Measurements from ENCODE around the gene RASSF7. TPM values are rescaled to one million over a fixed set of nuclear protein-coding genes. Genes with fewer than 3 reads are reported as not detected.

Gene RASSF7
- total RNA-seq, 4 donors from 2014 or later = 80.9 to 340 (median 172) TPM

DNA sequence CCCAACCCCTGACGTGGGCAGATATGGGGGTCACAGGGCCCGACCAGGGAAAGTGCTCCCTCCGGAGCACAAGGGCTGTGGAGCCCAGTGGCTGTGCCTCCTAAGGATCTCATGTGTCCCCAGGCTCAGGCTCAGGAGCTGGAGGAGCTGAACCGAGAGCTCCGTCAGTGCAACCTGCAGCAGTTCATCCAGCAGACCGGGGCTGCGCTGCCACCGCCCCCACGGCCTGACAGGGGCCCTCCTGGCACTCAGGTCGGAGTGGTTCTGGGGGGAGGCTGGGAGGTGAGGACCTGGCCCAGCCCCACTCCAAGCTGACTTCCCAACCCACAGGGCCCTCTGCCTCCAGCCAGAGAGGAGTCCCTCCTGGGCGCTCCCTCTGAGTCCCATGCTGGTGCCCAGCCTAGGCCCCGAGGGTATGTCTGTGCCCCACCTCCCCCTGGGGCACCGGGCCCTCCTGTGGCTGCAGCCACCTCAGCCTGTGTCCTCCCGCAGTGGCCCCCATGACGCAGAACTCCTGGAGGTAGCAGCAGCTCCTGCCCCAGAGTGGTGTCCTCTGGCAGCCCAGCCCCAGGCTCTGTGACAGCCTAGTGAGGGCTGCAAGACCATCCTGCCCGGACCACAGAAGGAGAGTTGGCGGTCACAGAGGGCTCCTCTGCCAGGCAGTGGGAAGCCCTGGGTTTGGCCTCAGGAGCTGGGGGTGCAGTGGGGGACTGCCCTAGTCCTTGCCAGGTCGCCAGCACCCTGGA lies 2.5 kb downstream of the RASSF7 start:
- H3K27me3 ChIP-seq = no peaks in the 10 kb centered on the region
- no peak overlapping the region for H3K4me3 ChIP-seq
- TF ChIP-seq POLR2A (IDR thresholded peaks at IDR 0.05) = no peak
- TF ChIP-seq, protein P1, sequence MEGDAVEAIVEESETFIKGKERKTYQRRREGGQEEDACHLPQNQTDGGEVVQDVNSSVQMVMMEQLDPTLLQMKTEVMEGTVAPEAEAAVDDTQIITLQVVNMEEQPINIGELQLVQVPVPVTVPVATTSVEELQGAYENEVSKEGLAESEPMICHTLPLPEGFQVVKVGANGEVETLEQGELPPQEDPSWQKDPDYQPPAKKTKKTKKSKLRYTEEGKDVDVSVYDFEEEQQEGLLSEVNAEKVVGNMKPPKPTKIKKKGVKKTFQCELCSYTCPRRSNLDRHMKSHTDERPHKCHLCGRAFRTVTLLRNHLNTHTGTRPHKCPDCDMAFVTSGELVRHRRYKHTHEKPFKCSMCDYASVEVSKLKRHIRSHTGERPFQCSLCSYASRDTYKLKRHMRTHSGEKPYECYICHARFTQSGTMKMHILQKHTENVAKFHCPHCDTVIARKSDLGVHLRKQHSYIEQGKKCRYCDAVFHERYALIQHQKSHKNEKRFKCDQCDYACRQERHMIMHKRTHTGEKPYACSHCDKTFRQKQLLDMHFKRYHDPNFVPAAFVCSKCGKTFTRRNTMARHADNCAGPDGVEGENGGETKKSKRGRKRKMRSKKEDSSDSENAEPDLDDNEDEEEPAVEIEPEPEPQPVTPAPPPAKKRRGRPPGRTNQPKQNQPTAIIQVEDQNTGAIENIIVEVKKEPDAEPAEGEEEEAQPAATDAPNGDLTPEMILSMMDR (IDR thresholded peaks at IDR 0.05) = no peak
- no peak for DNase-seq
- H3K9me3 ChIP-seq = no peaks in the 10 kb centered on the region
- peaks cover 0 to 35% (median 17%) of the 10 kb centered on the region in 4 donors for H3K4me1 ChIP-seq
- no peak overlapping the region for H3K27ac ChIP-seq
- peaks cover 0 to 12% (median 0%) of the 10 kb centered on the region in 3 donors for H3K36me3 ChIP-seq

DNA sequence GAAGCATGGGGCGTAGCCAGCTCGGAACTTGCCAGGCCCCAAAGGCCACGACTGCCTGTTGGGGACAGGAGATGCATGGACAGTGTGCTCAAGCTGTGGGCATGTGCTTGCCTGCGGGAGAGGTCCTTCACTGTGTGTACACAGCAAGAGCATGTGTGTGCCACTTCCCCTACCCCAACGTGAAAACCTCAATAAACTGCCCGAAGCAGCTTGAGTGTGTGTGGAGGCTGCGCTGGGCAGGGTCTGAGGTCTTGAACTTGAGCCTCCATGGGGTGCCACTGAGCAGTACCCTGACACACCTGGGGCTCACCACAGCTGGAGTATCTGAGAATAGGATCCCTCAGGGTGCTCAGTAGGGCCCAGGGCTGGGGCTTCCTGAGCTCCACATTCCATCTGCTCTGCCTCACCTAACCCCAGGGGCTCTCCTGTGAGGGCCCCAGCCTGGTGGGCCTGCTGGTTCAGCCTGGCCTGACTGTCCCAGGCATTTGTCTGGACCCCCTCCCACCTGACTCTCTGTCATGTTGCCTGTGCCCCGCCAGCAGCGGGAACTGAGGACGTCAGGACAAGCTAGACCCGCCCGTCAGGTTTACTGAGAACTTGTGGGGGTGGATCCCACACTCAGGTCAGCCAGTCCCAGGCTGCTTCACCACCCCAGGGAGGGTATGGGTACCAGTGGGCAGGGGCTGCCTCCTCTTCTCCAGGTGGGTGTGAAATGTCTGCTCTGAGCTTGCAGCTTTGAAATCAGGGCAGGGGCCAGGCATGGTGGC lies 3.2 kb downstream of the RASSF7 start:
- Histone ChIP-seq H3K4me1 (peaks cover 0 to 36% (median 18%) of the 10 kb centered on the region in 4 donors), H3K27ac (no peak overlapping the region), H3K9me3 (no peaks in the 10 kb centered on the region), H3K27me3 (no peaks in the 10 kb centered on the region), H3K4me3 (no peak overlapping the region), H3K36me3 (peaks cover 0 to 12% (median 0%) of the 10 kb centered on the region in 3 donors)
- TF ChIP-seq, protein P1 (IDR thresholded peaks at IDR 0.05) = no peak
- TF ChIP-seq POLR2A (IDR thresholded peaks at IDR 0.05) = no peak
- DNase-seq = no peak

DNA sequence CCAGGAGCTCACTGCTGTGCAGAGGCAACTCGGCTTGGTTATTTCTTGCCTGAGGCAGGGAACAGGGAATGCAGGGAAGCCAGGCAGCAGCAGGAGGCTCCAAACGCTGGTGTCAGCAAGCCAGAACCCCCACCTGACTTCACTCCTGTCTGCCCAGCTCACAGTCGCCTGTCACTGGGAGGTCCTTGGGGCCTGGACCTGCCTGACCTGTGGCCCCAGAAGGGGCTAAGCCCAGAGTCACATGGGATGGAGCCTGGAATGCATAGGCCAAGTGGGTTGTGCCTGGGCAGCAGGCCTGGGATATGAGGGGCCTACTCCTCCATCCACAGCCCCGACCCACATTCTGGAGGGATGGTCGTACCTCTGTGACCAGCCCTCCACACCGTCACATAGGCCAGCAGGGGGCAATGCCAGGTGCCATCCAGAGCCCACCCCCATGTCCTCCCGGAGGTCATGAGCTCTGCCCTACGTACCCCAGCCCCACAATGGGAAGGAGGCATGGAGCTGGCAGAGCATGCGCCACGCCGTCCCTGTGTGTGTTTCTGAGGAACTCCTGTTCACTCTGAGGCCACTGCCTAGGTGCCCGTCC lies 5.2 kb downstream of the RASSF7 start:
- TF ChIP-seq, protein P1 (IDR thresholded peaks at IDR 0.05) = no peak
- no peak for TF ChIP-seq POLR2A (IDR thresholded peaks at IDR 0.05)
- DNase-seq = no peak
- Histone ChIP-seq H3K27ac (no peak overlapping the region), H3K4me3 (no peak overlapping the region), H3K27me3 (no peaks in the 10 kb centered on the region), H3K4me1 (peaks cover 2 to 29% (median 16%) of the 10 kb centered on the region in 4 donors), H3K36me3 (peaks cover 0 to 12% (median 0%) of the 10 kb centered on the region in 3 donors), H3K9me3 (no peaks in the 10 kb centered on the region)

DNA sequence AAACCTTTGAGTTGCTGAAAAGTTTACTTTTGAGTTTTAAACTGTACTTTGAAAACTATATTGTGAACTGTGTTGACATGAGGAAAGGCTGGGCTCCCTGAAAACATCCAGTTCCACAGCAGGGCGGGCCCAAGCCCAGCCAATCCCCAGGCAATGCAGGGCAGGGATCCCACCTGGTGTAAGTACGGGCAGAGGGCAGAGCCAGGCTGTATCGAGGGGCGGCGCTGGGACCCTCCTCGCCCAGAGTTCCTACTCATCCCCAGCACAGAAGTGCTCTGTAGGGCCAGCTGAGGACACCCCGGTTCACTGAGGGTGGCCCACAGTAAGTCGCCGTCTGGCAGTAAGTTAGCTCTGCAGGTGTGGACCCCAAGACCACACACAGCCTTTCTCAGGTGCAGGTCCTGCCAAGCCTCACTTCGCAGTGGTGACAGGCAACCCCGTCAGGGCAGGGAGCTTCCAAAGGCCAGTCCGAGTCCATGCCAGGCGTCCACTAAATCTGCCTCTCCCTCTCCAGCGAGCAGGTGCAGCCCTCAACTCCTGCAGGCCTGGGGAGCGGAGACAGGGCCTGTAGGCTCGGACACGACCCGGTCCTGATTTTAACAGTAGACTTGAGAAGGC lies 6.3 kb downstream of the RASSF7 start:
- Histone ChIP-seq H3K4me1 (peaks cover 2 to 22% (median 8%) of the 10 kb centered on the region in 4 donors), H3K9me3 (no peaks in the 10 kb centered on the region), H3K4me3 (peak overlapping the region in 2 of 4 donors; percentile 66 to 92), H3K27me3 (no peaks in the 10 kb centered on the region), H3K27ac (peak overlapping the region in 3 of 4 donors; percentile 84 to 99 (median 93)), H3K36me3 (peaks cover 0 to 11% (median 0%) of the 10 kb centered on the region in 3 donors)
- DNase-seq = no peak
- TF ChIP-seq, protein P1 (IDR thresholded peaks at IDR 0.05) = no peak
- no peak for TF ChIP-seq POLR2A (IDR thresholded peaks at IDR 0.05)

DNA sequence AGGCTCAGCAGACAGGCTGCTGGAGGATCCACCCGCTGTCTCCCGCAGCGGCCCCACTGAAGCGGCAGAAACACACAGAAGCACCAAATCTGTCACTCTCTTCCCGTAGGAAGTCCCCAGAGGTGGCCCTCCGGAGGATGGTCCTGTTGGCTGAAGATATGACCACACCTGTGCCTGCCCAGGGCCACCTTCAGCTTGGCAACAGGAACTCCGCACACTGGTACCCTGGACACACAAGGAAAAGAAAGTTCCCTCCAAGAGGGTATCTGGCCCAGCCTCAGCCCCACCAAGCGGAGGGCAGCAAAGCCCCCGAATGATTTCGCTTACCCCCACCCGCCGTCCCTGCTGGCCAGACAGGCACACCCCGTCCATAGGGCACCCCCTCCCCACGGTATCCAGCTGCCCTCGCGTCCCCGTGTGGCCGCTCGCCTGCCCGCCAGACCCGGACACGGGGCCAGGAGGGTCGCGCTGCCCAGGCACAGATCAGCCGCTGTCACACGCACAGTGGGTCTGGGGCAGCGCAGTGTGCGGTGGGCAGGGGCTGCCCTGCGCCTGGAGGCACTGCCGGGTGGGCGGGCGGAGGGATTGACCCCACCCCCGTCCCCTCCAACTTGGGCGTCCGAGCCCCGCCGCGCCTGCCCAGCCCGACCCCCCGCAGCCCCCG lies 7.0 kb downstream of the RASSF7 start:
- Histone ChIP-seq H3K4me3 (peak overlapping the region; percentile 57 to 92 (median 72)), H3K27me3 (no peaks in the 10 kb centered on the region), H3K36me3 (peaks cover 0 to 5% (median 0%) of the 10 kb centered on the region in 3 donors), H3K9me3 (no peaks in the 10 kb centered on the region), H3K4me1 (peaks cover 2 to 16% (median 7%) of the 10 kb centered on the region in 4 donors), H3K27ac (peak overlapping the region; percentile 79 to 99 (median 88))
- TF ChIP-seq, protein P1 (IDR thresholded peaks at IDR 0.05) = no peak
- no peak for TF ChIP-seq POLR2A (IDR thresholded peaks at IDR 0.05)
- DNase-seq = no peak
